Inferior parietal cortex (tissue), 1 donor: Measurements from ENCODE around the gene AKR7A2.

Source experiments
- DNase-seq: peaks from one replicate; pipeline ENCODE4 v3.0.0-alpha.2; 2016; ENCODE audit errors: extremely low spot score

The AKR7A2 gene

GRCh38 chr1:19325958-19326747 is 14.2 kb upstream of the AKR7A2 start:
- no peak for DNase-seq

DNA sequence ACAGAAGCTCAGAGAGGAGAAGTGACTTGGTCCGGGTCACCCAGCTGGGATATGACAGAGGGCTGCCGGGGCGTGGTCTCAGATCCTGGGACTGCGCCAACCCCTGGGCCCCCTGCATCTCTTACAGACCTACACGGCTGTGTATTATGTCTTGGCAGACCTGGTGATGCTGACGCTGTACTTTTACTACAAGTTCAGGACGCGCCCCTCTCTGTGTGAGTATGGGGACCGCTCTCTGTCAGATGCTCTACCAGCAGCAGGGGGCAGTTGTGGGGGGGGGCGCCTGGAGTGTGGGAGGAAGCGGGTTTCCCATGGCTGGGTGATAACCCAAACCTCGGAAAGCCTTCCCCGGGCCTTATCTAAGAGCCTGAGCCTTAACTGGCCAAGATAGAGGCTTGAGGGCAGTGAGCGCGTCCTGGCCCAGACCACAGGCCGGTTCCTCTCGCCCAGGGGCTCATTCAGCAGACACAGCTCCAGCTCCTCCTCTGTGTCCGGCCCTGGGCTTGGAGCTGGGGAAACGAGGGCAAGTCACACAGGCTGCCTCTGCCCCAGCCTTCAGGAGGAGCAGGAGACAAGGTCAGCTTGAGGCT is 13.5 kb upstream of the AKR7A2 start:
- DNase-seq, result no peak

- no peak for DNase-seq
These were observed 12.7 kb upstream of the AKR7A2 start for GRCh38 chr1:19324665-19324990.

GRCh38 chr1:19323987-19324664 is 12.2 kb upstream of the AKR7A2 start:
- DNase-seq, result no peak

DNA sequence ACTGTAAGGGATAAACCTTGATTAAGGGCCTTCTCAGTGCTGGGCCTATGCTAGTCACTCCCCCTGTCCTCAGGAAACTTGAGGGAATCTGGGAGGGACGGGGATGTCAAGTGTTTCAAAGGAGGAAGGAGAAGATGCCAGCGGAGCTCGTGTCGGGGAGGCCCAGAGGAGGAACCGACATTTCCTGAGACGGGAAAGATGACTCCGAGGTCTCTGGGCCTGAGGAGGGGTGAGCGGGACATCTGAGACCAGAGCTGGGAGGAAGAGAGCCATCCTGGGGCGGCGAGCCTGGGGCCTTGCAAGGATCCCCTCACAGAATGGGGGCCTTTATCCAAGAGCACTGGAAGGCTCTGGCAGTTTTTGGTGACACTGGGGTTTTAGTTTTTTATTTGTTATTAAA is 10.5 kb upstream of the AKR7A2 start:
- DNase-seq, result no peak

DNA sequence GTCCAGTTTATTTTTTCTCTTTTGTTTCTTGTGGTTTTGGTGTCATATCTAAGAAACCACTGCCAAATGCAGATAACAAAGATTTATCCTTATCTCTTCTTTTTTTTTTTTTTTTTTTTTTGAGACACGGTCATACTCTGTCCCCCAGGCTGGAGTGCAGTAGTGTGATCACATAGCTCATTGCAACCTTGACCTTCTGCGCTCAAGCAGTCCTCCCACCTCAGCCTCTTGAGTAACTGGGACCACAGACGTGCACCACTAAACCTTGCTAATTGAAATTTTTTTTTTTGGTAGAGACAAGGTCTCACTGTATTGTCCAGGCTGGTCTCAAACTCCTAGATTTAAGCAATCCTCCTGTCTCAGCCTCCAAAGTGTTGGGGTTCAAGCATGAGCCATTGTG is 9.1 kb upstream of the AKR7A2 start:
- no peak for DNase-seq

GRCh38 chr1:19319196-19319595 is 7.3 kb upstream of the AKR7A2 start:
- no peak for DNase-seq

DNA sequence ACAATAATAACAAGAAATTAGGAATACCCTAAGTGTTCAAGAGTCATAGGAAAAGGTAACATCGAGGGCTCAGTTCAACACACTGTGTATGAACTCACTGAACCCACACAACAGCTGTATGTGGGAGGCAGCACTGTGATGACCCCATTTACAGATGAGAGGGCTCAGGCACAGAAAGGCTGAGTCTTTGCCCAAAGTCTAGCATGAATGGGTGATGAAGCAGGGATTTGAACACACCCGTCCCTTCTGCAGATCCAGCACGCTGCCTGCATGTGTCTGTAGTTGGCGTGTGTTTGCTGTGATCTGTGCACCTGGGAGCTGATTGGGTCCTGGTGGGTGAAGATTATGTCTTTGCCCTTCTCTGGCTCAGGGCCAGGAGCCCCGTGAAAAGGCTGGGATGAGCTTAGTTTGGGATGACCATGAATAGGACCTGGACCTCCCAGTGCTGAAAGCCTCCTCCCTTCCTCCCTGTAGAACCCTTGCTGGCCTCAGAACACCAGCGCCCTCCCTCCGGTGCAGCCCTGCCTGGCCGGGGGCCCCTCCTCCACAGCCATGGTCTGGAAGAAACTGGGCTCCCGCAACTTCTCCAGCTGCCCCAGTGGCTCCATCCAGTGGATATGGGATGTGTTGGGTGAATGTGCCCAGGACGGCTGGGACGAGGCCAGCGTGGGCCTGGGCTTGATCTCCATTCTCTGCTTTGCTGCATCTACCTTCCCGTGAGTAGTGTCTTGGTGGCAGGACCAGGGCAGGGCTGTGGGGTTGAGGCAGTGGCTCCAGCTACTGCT is 5.4 kb upstream of the AKR7A2 start:
- no peak for DNase-seq

DNA sequence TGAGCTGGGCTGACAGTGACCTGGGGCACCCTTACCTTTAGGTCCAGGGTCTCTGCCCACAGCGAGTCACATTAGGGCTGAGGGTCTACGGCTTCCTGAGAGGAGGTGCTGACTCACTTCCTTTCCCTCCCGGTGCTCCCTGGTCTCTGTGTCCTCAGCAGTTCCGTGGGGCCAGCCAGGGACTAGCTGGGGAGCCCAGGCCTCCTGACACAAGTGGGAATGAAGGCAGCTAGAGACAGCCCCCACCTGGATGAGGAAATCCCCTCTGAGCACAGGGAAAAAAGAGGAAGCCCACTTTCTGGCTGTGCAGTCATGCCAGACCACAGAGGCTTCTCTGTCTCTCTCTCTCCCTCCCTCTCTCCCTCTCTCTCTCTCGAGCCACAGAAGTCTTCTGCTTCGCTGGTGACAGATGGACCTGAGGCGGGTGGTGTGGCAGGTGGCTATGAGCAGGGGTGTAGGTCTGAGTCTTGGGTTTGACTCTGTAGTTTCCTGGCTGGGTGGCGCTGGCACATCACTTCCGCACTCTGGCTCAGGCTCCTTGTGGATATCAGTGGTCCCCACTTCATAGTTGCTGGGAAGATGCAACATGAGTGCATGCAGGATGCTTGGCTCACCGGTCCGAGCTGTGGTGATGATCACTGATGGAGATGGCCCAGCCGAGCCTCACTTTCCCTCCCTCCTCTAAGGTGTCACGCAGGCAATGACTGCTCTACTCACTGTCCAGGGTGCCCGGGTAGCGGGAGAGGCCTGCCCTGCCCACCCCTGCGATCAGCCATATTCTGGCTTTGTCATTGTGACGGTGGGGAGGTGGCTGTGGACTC is 3.6 kb upstream of the AKR7A2 start:
- DNase-seq, result no peak

- DNase-seq, result no peak
These were observed 2.3 kb upstream of the AKR7A2 start for GRCh38 chr1:19313961-19314882.

GRCh38 chr1:19313636-19313959 is 1.7 kb upstream of the AKR7A2 start:
- DNase-seq, result no peak

GRCh38 chr1:19312782-19313635 is 1.1 kb upstream of the AKR7A2 start:
- no peak for DNase-seq

GRCh38 chr1:19311503-19311930 is 427 bp downstream of the AKR7A2 start:
- DNase-seq, result no peak

DNA sequence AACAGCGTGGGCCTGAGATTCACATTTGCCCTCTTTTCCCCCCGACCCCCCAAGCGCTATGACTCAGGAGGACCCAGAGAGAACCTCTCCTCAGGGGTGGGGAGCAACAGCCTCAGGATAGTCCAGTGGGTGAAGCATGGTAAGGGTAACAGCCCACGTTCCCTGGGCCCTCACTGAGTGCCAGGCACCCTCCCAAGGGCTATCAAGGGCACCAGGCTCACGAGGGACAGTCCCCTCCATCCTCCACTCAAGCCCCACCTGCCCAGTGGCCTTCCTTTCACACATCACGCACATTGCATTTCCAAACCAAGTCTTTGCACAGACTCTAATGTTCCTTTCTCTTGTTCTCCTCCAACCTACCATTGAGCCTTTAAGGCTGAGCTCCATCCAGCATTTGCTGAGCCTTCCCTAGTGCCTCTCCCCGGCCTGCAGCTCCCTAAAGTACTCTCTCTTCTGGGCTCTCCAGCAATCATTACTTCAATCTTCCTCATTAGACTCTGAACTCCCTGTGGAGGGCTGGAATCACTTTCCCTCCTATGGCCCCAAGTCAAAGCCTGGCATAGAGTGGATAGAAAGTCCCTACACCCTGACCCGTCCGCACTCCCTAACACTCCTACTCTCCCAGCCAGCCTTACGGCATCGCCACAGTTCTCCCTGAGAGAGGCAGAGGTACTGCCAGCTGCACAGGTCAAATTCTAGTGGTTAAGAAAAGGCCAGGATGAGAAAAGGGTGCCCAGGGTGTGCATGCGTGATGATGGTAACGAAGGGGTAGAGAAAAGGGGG is 1.0 kb downstream of the AKR7A2 start:
- DNase-seq, result no peak

DNA sequence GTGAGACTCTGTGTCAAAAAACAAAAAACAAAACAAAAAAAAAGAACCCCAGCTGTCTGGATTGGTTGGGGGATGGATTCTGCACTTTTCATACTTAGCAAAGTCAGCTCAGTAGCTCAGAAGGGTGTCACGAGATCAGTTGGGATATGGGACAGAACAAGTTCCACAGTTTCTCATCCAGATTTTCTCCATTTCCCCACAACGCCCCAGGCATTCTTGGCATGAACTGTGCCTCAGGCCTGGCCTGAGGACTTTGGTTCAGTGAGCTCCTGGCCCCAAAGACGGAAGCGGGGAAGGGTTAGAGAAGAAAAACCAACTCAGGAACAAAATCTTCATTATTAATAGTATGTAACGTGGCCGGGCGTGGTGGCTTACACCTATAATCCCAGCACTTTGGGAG is 1.9 kb downstream of the AKR7A2 start:
- DNase-seq, result no peak

DNA sequence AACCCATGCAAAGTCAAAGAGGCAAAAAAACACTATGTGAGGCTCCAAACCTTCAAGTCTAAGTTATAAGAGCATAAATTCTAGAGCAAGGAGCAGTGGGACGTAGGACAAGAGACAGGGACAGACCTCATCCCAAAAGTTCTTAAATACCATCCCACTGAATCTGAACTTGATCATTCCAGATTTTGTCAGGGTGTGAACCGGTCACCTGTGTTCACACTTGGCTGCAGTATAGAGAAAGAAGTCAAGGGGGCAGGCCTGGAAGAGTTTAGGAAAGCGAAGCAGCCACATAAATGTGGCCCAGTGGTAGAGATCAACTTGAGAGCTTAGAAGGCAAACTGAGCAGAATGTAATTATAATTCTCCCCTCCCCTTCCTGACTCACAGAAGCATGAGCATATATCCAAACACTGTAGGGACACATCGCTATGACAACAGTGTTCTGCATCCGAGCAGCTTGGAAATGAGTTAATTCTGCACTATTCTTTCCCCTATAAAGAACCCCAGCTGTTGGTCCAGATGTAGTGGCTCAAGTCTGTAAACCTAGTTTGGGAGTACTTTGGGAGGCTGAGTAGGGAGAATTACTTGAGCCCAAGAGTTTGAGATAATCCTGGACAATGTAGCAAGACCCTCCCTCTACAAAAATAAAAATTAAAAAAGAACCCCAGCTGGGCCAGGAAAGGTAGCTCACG is 2.7 kb downstream of the AKR7A2 start:
- DNase-seq, result no peak

GRCh38 chr1:19308509-19308907 is 3.4 kb downstream of the AKR7A2 start:
- no peak for DNase-seq
